Loucy (cell line): ENCODE measurements around the gene METAP1D.

Experiments
- CTCF ChIP-seq: fragments of 200-600 bp; sonication (generic); conservative IDR thresholded peaks from 2 replicates; pipeline ENCODE4 v1.5.1; 2014; ENCODE audit warnings: mild to moderate bottlenecking, antibody characterized with exemption, low read length
- EZH2phosphoT487 ChIP-seq: fragments of 200-600 bp; IDR thresholded peaks from 2 replicates; pipeline ENCODE4 v1.6.1; 2018; ENCODE audit warnings: antibody characterized with exemption, mild to moderate bottlenecking, moderate library complexity, borderline replicate concordance

- no peak for TF ChIP-seq CTCF
- TF ChIP-seq EZH2phosphoT487 = no peak
Measured at GRCh38 chr2:171999604-172000469, at the start of gene METAP1D.
